HepG2 (cell line): ENCODE measurements around the gene DNAJC18. TPM values are rescaled to one million over a fixed set of nuclear protein-coding genes. Genes with fewer than 3 reads are reported as not detected.

Experiments
- ATAC-seq: fragments of 200-7000 bp; cut with Tn5 transposase; 3 replicates; pipeline ENCODE4 v1.9.1; 2020; ENCODE audit warnings: mild to moderate bottlenecking, moderate library complexity
- BruUV-seq: library from RNA; stranded (reverse); fragments of 400-500 nt; replicated peaks from 2 replicates; lab custom pipeline; 2021; lab: Mats Ljungman, UMichigan
- CTCF ChIA-PET: fragments of 300-600 bp; formaldehyde crosslinking; extraction: SDS; loops from one replicate; lab custom pipeline; 2021; ENCODE audit warnings: low total read pairs, inconsistent platforms, low intra/inter-chr PET ratio; lab: Yijun Ruan, JAX
- POLR2A ChIA-PET: fragments of 350-600 bp; sonication (Branson Sonifier 250); formaldehyde crosslinking; loops from one replicate; lab custom pipeline; 2020; ENCODE audit warnings: antibody characterized with exemption, inconsistent platforms; lab: Yijun Ruan, JAX
- DNase-seq: peaks from one replicate; pipeline ENCODE4 v3.0.0-alpha.2; 2015; ENCODE audit warnings: low spot score
- FAIRE-seq: peaks from 3 replicates; lab custom pipeline; 2011; peaks lifted over from hg19 to GRCh38; lab: Jason Lieb, UNC
- H2AFZ ChIP-seq: one replicate; pipeline ENCODE4 v1.6.1; 2011; ENCODE audit warnings: low read length, inconsistent platforms
- H3K27ac ChIP-seq: fragments of 300-600 bp; 3 replicates; pipeline ENCODE4 v1.8.0; 2011; ENCODE audit warnings: mixed run types, mild to moderate bottlenecking, mixed read lengths, low read length, inconsistent platforms; ENCODE audit not compliant: insufficient read depth; ENCODE audit errors: extremely low read length
- H3K27me3 ChIP-seq, 2 experiments: fragments of 200-600 bp in 1 of 2; 2 replicates in 1 of 2; 3 replicates in 1 of 2; pipeline versions ENCODE4 v1.6.0 to v1.8.0; 2011; ENCODE audit warnings: low read length in 2 of 2, mild to moderate bottlenecking in 2 of 2, moderate library complexity in 2 of 2, inconsistent platforms in 1 of 2; ENCODE audit not compliant: insufficient read depth in 2 of 2, control insufficient read depth in 1 of 2
- H3K36me3 ChIP-seq, 2 experiments: fragments of 200-600 bp in 1 of 2; replicated peaks in 1 of 2; 2 replicates in 1 of 2; 3 replicates in 1 of 2; pipeline versions ENCODE4 v1.5.1 to v1.8.0; 2011; ENCODE audit warnings: low read length in 2 of 2, inconsistent platforms in 1 of 2; ENCODE audit not compliant: insufficient read depth in 2 of 2, control insufficient read depth in 1 of 2
- H3K4me1 ChIP-seq: 2 replicates; pipeline ENCODE4 v1.5.1; 2012; ENCODE audit warnings: low read length, inconsistent platforms; ENCODE audit not compliant: insufficient read depth
- H3K4me2 ChIP-seq: 2 replicates; pipeline ENCODE4 v1.6.0; 2011; ENCODE audit warnings: low read depth, low read length, inconsistent platforms
- H3K4me3 ChIP-seq, 3 experiments: fragments of 200-600 bp in 1 of 3; sonication (generic), shearing (Covaris generic) in 1 of 3; replicated peaks in 1 of 3; 2 replicates each; pipeline ENCODE4 v1.5.1; 2011 to 2016; ENCODE audit warnings: low read length in 3 of 3, inconsistent platforms in 2 of 3, low read depth in 2 of 3, mild to moderate bottlenecking in 2 of 3, control low read depth in 1 of 3, mixed read lengths in 1 of 3; ENCODE audit not compliant: insufficient read depth in 1 of 3
- H3K79me2 ChIP-seq: one replicate; pipeline ENCODE4 v1.6.1; 2011; ENCODE audit warnings: low read length, inconsistent platforms; ENCODE audit not compliant: insufficient read depth
- H3K9ac ChIP-seq: 2 replicates; pipeline ENCODE4 v1.6.0; 2011; ENCODE audit warnings: mild to moderate bottlenecking, low read depth, low read length, inconsistent platforms; ENCODE audit not compliant: insufficient read depth
- H3K9me3 ChIP-seq: 2 replicates; pipeline ENCODE4 v1.5.1; 2012; ENCODE audit warnings: mild to moderate bottlenecking, low read length
- H4K20me1 ChIP-seq: 2 replicates; pipeline ENCODE4 v1.6.0; 2011; ENCODE audit warnings: inconsistent platforms, mild to moderate bottlenecking, low read length, moderate library complexity; ENCODE audit not compliant: insufficient read depth
- FOXA1 ChIP-seq, 2 experiments: fragments of 450-650 bp in 1 of 2; sonication (generic) in 1 of 2; formaldehyde crosslinking in 1 of 2; IDR thresholded peaks; 2 replicates each; pipeline versions ENCODE4 v1.4.0 to v1.6.1; 2016 to 2020; ENCODE audit warnings: missing genetic modification reagents in 1 of 2
- FOXP1 ChIP-seq, 2 experiments: fragments of 450-650 bp in 1 of 2; IDR thresholded peaks; 2 replicates each; pipeline ENCODE4 v1.6.1; 2017 to 2018; ENCODE audit warnings: antibody characterized with exemption in 1 of 2
- HCFC1 ChIP-seq: fragments of 150-350 bp; IDR thresholded peaks from 2 replicates; pipeline ENCODE4 v1.6.1; 2014; ENCODE audit warnings: low read depth, low read length
- PHF20 ChIP-seq: sonication (generic); formaldehyde crosslinking; IDR thresholded peaks from 2 replicates; pipeline ENCODE4 v1.5.0; 2020; ENCODE audit warnings: mild to moderate bottlenecking, missing genetic modification reagents
- SALL2 ChIP-seq: sonication (generic); formaldehyde crosslinking; IDR thresholded peaks from 2 replicates; pipeline ENCODE4 v1.8.1; 2023; ENCODE audit warnings: mild to moderate bottlenecking, missing genetic modification reagents, inconsistent platforms
- SP2 ChIP-seq: sonication (generic); formaldehyde crosslinking; IDR thresholded peaks from 2 replicates; pipeline ENCODE4 v1.5.1; 2020; ENCODE audit warnings: mild to moderate bottlenecking, missing genetic modification reagents
- ZBTB1 ChIP-seq: sonication (generic); formaldehyde crosslinking; IDR thresholded peaks from 2 replicates; pipeline ENCODE4 v1.4.0; 2020; ENCODE audit warnings: missing genetic modification reagents, borderline replicate concordance
- ZKSCAN1 ChIP-seq: fragments of 150-350 bp; IDR thresholded peaks from 2 replicates; pipeline ENCODE4 v1.6.1; 2014; ENCODE audit warnings: low read length
- ZNF329 ChIP-seq: sonication (generic); formaldehyde crosslinking; IDR thresholded peaks from 2 replicates; pipeline ENCODE4 v1.9.0; 2021; ENCODE audit warnings: low read depth, mild to moderate bottlenecking, missing genetic modification reagents
- ZSCAN29 ChIP-seq: sonication (generic); formaldehyde crosslinking; conservative IDR thresholded peaks from 2 replicates; pipeline ENCODE4 v1.4.0; 2020; ENCODE audit warnings: mild to moderate bottlenecking, missing genetic modification reagents
- WGBS: methylation state at CpG from one replicate; pipeline ENCODE4 v1.1.6; 2017; ENCODE audit warnings: low lambda C conversion rate; 5-methylcytosine and 5-hydroxymethylcytosine counted together
- in situ Hi-C: cut with HindIII; loops from 2 replicates; pipeline ENCODE4 v1.10.0; 2017; ENCODE audit warnings: low pct_unique_long_range_greater_than_20kb; ENCODE audit not compliant: extremely low pct_ligation_motif_present
- intact Hi-C: fragments of 100-400 bp; cut with micrococcal nuclease; formaldehyde crosslinking; loops from one replicate; pipeline ENCODE4 v1.10.0; 2022; ENCODE audit not compliant: unreplicated experiment
- polyA plus RNA-seq, 8 experiments: library from polyadenylated mRNA; depleted of rRNA in 3 of 8; stranded (reverse) in 7 of 8; unstranded in 1 of 8; fragments of >200 nt; fragmentation: Illumina TruSeq in 4 of 8; extraction: Trizol in 4 of 8; gene quantifications; 2 replicates each; pipeline versions ENCODE4 v1.2.1 to v1.2.3, GENCODE V29; 2011 to 2016; ENCODE audit warnings: low read depth in 4 of 8, missing spikeins in 1 of 8, mixed read lengths in 1 of 8; ENCODE audit not compliant: insufficient read depth in 1 of 8
- total RNA-seq, 5 experiments: library from RNA; depleted of rRNA; stranded (reverse); fragments of >200 nt; fragmentation: Illumina TruSeq; extraction: Trizol; gene quantifications; 2 replicates each; pipeline ENCODE4 v1.2.3, GENCODE V29; 2016; ENCODE audit warnings: low read depth in 1 of 5
- TF ChIP-seq, protein P1 (sequence below), 2 experiments: IDR thresholded peaks; 2 replicates each; pipeline ENCODE4 v1.6.1; 2011 to 2012; ENCODE audit warnings: low read length in 2 of 2, borderline replicate concordance in 1 of 2, low read depth in 1 of 2, mild to moderate bottlenecking in 1 of 2, moderate library complexity in 1 of 2
- TF ChIP-seq, protein P2 (sequence below): sonication (generic); formaldehyde crosslinking; IDR thresholded peaks from 2 replicates; pipeline ENCODE4 v1.4.0; 2020; ENCODE audit warnings: missing genetic modification reagents
- TF ChIP-seq, protein P3 (sequence below): IDR thresholded peaks from 2 replicates; pipeline ENCODE4 v1.6.1; 2016; ENCODE audit warnings: missing compliant biosample characterization, missing genetic modification reagents, borderline replicate concordance

The DNAJC18 gene
- total and polyA plus RNA-seq, 2 of the 13 experiments (the other 11 are each of a cell fraction or from before 2014, with no cell fraction given) = 6.5 to 6.6 TPM

DNA sequence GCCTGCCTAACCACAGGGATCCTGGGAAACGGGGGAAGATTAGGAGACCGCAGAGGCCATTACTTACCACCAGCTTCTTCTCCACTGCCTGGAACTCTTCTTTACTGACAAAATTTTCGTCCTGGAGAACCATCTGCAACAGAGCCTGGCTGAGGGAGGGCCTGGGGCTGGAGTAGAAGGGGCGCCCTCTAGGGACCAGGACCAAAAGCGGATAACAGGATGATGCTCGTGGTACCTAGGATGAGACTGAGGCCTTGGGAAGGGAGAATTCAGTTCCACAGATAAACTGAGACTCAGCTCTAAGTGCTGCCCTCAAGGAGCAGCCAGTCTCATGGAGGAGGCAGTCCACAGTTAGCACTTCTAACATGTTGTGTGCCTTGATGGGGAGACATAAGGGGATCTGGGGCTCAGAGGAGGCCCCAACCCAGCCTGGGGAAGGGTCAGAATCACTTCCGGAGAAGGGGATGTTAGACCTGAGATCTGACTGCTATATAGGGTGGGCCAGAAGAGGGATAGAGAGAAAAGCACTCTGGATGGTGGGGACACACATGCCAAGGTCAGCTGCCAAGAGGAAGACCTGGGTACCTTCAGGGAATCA, 36.7 kb downstream of the DNAJC18 start (continued):
- TF ChIP-seq, protein P1, sequence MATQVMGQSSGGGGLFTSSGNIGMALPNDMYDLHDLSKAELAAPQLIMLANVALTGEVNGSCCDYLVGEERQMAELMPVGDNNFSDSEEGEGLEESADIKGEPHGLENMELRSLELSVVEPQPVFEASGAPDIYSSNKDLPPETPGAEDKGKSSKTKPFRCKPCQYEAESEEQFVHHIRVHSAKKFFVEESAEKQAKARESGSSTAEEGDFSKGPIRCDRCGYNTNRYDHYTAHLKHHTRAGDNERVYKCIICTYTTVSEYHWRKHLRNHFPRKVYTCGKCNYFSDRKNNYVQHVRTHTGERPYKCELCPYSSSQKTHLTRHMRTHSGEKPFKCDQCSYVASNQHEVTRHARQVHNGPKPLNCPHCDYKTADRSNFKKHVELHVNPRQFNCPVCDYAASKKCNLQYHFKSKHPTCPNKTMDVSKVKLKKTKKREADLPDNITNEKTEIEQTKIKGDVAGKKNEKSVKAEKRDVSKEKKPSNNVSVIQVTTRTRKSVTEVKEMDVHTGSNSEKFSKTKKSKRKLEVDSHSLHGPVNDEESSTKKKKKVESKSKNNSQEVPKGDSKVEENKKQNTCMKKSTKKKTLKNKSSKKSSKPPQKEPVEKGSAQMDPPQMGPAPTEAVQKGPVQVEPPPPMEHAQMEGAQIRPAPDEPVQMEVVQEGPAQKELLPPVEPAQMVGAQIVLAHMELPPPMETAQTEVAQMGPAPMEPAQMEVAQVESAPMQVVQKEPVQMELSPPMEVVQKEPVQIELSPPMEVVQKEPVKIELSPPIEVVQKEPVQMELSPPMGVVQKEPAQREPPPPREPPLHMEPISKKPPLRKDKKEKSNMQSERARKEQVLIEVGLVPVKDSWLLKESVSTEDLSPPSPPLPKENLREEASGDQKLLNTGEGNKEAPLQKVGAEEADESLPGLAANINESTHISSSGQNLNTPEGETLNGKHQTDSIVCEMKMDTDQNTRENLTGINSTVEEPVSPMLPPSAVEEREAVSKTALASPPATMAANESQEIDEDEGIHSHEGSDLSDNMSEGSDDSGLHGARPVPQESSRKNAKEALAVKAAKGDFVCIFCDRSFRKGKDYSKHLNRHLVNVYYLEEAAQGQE (IDR thresholded peaks at IDR 0.05; ENCODE audit: borderline replicate concordance in 1 of 2, low read depth in 1 of 2, low read length in 2 of 2) = no peak
- TF ChIP-seq ZSCAN29 (no peak), FOXA1 (IDR thresholded peaks at IDR 0.05) (no peak), FOXA1 (CRISPR knock-in tag; IDR thresholded peaks at IDR 0.05) (no peak), SP2 (CRISPR knock-in tag) (no peak), PHF20 (no peak), ZKSCAN1 (no peak), HCFC1 (no peak), FOXP1 (IDR thresholded peaks at IDR 0.05) (no peak), FOXP1 (CRISPR knock-in tag; IDR thresholded peaks at IDR 0.05) (no peak), ZBTB1 (CRISPR knock-in tag) (no peak), SALL2 (CRISPR knock-in tag) (no peak)

DNA sequence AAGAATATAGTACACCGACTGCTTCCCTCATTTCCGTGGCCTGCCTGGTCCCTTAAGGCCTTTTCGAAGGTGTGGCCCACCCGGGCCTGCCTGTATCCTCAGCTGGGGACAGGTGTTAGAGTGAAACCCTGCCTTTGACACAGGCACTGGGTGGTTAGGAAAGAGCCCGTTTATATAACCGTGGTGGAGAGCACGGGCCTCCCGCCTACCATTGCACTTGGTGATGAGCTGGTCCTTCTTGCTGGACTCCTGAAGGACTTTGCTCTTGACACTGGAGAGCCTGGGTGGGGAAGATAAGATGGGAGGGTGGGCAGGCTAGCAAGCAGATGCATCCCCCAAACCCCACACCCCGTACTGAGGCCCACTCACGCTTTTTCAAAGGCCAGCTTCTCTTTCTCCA, 37.8 kb downstream of the DNAJC18 start:
- ChIA-PET POLR2A (interaction anchor here (1.2 kb wide), 1 partner anchor 9 kb away, joined by 3 read pairs; no protein-coding TSS in a partner anchor), CTCF (interaction anchor here (1.6 kb wide), 1 partner anchor 16 kb away, joined by 6 read pairs; no protein-coding TSS in a partner anchor)
- H3K9ac ChIP-seq = no peak overlapping the region
- no peak for FAIRE-seq
- DNase-seq = no peak
- no peaks in the 10 kb centered on the region for H3K27me3 ChIP-seq
- no peaks in the 10 kb centered on the region for H3K9me3 ChIP-seq
- 80% methylated on average over 10 of the region's 10 CpGs for whole genome bisulfite sequencing
- H3K4me3 ChIP-seq = no peak overlapping the region
- no peak overlapping the region for H3K27ac ChIP-seq
- no peaks in the 10 kb centered on the region; the same call in 1 of the 2 replicates for H4K20me1 ChIP-seq
- H2AFZ ChIP-seq = no peak overlapping the region
- H3K4me2 ChIP-seq = no peak overlapping the region
- no peaks in the 10 kb centered on the region; a peak in 2 of 5 replicates for H3K36me3 ChIP-seq
- BruUV-seq = no TSS peak
- ATAC-seq = no peak
- intact Hi-C loops = no loop called here
- H3K79me2 ChIP-seq = peaks cover 2% of the 10 kb centered on the region
- H3K4me1 ChIP-seq = peaks cover 34% of the 10 kb centered on the region
- in situ Hi-C loops = no loop called here
- TF ChIP-seq, protein P2, sequence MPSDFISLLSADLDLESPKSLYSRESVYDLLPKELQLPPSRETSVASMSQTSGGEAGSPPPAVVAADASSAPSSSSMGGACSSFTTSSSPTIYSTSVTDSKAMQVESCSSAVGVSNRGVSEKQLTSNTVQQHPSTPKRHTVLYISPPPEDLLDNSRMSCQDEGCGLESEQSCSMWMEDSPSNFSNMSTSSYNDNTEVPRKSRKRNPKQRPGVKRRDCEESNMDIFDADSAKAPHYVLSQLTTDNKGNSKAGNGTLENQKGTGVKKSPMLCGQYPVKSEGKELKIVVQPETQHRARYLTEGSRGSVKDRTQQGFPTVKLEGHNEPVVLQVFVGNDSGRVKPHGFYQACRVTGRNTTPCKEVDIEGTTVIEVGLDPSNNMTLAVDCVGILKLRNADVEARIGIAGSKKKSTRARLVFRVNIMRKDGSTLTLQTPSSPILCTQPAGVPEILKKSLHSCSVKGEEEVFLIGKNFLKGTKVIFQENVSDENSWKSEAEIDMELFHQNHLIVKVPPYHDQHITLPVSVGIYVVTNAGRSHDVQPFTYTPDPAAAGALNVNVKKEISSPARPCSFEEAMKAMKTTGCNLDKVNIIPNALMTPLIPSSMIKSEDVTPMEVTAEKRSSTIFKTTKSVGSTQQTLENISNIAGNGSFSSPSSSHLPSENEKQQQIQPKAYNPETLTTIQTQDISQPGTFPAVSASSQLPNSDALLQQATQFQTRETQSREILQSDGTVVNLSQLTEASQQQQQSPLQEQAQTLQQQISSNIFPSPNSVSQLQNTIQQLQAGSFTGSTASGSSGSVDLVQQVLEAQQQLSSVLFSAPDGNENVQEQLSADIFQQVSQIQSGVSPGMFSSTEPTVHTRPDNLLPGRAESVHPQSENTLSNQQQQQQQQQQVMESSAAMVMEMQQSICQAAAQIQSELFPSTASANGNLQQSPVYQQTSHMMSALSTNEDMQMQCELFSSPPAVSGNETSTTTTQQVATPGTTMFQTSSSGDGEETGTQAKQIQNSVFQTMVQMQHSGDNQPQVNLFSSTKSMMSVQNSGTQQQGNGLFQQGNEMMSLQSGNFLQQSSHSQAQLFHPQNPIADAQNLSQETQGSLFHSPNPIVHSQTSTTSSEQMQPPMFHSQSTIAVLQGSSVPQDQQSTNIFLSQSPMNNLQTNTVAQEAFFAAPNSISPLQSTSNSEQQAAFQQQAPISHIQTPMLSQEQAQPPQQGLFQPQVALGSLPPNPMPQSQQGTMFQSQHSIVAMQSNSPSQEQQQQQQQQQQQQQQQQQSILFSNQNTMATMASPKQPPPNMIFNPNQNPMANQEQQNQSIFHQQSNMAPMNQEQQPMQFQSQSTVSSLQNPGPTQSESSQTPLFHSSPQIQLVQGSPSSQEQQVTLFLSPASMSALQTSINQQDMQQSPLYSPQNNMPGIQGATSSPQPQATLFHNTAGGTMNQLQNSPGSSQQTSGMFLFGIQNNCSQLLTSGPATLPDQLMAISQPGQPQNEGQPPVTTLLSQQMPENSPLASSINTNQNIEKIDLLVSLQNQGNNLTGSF (CRISPR knock-in tag) = no peak
- no peak for TF ChIP-seq ZNF329 (CRISPR knock-in tag)
- TF ChIP-seq, protein P3, sequence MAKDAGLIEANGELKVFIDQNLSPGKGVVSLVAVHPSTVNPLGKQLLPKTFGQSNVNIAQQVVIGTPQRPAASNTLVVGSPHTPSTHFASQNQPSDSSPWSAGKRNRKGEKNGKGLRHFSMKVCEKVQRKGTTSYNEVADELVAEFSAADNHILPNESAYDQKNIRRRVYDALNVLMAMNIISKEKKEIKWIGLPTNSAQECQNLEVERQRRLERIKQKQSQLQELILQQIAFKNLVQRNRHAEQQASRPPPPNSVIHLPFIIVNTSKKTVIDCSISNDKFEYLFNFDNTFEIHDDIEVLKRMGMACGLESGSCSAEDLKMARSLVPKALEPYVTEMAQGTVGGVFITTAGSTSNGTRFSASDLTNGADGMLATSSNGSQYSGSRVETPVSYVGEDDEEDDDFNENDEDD (CRISPR knock-in tag) = no peak
